ENCODE measurements around the gene FRMD4A.

FRMD4A gene

DNA sequence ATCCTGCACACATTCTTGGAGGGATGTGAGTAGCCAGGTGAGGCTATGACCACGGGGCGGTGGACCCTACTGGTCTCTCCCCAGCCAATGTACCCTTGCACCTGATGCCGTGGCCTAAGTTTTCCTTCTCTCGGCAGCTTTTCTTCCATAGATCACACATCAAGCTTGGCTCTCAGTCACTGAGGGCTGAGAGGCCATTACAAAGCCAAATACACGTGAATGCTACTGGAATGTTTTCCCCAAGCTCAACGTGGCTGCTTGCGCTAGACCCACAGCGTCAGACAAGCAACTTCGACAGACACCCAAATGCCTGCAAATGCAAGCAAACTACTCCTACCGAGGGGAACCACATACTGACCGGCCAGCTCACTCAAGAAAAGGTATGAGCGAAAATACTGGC lies 660.8 kb downstream of the FRMD4A start:
- no peaks in the 10 kb centered on the region for H3K36me3 Mint-ChIP-seq (ENCODE audit: low read depth)
- H3K27ac Mint-ChIP-seq, result no peak overlapping the region
- DNase-seq, result no peak
- H3K4me1 Mint-ChIP-seq (ENCODE audit: low read depth), result no peaks in the 10 kb centered on the region
- H3K27me3 Mint-ChIP-seq, result no peaks in the 10 kb centered on the region
- no peak overlapping the region for H3K4me3 Mint-ChIP-seq
- no peaks in the 10 kb centered on the region for H3K9me3 Mint-ChIP-seq

DNA sequence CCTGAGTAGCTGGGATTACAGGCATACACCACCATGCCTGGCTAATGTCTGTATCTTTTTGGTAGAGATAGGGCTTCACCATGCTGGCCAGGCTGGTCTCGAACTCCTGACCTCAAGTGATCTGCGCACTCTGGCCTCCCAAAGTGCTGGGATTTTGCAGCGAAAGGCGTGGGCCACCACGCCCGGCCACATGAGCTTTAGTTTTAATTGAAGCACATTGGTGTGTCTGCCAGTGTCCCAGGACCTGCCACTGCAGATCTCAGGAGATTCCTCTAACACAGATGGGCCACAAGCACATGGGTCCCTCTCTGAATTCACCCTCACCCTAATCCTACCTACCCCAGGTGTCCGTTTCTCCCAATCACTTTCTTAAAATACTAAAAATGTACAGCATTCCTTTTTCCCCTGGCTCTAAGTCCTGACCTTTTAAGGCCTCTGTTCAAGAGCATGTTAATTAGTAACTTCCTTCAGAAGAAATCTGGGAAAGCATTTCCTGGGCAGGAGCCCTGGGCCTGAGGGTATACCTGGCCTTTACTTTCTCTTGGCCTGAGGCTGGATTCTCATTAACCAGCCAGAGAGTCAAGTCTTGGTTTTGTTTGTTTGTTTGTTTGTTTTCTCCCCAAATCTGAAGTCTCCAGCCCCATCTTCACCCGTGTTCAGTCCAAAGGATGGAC lies 661.4 kb downstream of the FRMD4A start:
- Mint-ChIP-seq H3K36me3 (ENCODE audit: low read depth) (no peaks in the 10 kb centered on the region), H3K9me3 (no peaks in the 10 kb centered on the region), H3K27me3 (no peaks in the 10 kb centered on the region), H3K27ac (no peak overlapping the region), H3K4me3 (no peak overlapping the region), H3K4me1 (ENCODE audit: low read depth) (no peaks in the 10 kb centered on the region)
- no peak for DNase-seq

DNA sequence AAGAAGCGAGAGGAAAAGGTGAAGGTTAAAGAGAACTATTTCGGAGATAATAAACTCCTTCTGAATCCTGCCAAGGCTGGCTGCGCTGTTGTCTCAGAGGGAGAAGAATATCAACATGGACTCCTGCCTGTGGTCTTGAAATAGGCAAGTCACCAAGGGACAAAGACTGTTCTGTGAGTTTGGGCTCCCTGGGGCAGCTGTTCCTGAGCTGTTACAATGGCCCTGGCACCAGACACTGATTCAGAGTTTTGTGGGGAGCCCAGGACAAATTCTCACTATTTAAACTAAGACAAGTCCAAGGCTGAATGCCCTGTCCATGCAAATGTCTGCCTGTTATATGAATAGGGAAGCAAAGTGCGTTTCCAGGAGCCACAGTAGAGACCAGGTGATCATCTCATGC lies 662.6 kb downstream of the FRMD4A start:
- H3K36me3 Mint-ChIP-seq (ENCODE audit: low read depth), result no peaks in the 10 kb centered on the region
- no peaks in the 10 kb centered on the region for H3K4me1 Mint-ChIP-seq (ENCODE audit: low read depth)
- H3K9me3 Mint-ChIP-seq, result no peaks in the 10 kb centered on the region
- no peak for DNase-seq
- no peaks in the 10 kb centered on the region for H3K27me3 Mint-ChIP-seq
- no peak overlapping the region for H3K4me3 Mint-ChIP-seq
- no peak overlapping the region for H3K27ac Mint-ChIP-seq

DNA sequence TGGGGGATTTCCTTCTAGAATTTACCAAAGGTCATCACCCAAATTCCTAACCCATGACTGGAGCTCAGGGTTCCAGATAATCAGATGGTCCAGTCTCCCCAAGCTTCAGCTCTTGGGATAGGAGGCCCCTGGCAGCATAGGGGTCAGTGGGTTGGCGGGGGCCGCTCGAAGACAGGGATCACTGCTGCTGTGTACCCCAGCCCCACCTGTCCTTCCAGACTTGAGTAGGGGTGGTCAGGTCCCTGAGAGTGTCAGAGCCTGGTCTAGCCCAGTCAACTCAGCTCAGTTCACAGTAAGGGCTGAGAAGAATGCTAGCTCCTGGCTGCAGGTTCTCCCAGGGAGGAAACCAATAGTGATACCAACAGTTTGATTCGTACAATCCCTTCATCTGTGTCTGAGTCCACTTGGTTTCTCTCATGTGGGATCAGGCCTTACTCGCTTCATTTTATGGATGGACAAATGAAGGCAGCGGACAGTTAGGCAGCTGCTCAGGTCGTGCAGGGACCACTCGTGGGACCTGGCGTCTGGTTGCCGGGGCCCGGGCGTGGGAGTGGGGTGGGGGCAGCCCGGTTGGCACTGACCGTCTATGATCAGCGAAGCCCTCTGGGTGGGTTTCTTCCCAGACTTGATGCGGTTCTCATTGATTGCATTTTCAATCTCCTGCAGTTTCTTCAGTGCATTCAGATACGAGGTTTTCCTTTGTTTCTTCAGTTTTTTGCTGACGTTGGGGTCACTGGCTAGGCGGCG lies 665.0 kb downstream of the FRMD4A start:
- Mint-ChIP-seq H3K9me3 (no peaks in the 10 kb centered on the region), H3K36me3 (ENCODE audit: low read depth) (no peaks in the 10 kb centered on the region), H3K4me3 (no peak overlapping the region), H3K27ac (no peak overlapping the region), H3K4me1 (ENCODE audit: low read depth) (no peaks in the 10 kb centered on the region), H3K27me3 (no peaks in the 10 kb centered on the region)
- no peak for DNase-seq

DNA sequence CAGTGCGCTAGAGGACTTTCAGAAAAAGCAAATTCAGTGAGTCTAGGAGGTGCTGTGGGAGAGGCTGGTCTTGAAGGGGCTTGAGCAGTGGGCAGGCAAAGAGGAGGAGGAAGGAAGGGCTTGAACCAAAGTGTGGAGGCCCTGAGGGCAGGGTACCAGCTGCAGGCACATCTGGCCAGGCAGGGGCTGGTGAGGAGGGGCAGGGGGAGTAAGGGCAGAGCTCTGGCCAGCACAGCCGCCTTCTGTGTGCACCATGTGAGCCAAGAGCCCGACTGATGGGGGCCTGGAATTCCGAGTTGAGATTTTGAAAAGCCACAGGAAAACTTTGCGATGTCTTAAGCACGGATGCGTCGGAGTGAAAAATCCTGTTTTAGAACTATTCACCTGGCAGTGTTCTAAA lies 669.5 kb downstream of the FRMD4A start:
- H3K4me1 Mint-ChIP-seq (ENCODE audit: low read depth), result peaks cover 21% of the 10 kb centered on the region
- H3K9me3 Mint-ChIP-seq, result no peaks in the 10 kb centered on the region
- H3K4me3 Mint-ChIP-seq, result no peak overlapping the region
- no peaks in the 10 kb centered on the region for H3K27me3 Mint-ChIP-seq
- H3K27ac Mint-ChIP-seq, result no peak overlapping the region
- DNase-seq, result no peak
- H3K36me3 Mint-ChIP-seq (ENCODE audit: low read depth), result no peaks in the 10 kb centered on the region

DNA sequence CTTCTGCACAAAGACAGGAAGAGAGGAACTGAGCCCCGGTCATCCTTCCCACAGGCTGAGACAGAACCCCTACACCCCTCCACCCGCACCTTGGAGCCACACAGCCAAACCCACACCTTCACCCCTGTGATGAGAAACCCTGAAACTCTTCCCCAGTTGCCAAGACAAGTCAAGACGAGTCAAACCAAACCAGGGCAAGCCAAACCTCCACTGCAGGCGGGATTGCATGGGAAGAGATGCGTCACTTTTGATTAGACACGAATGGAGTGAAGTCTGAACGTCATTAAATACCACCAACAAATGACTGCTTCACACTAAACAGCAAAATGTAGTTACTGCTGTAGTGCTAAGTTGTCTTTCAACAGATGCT lies 670.2 kb downstream of the FRMD4A start:
- H3K9me3 Mint-ChIP-seq, result no peaks in the 10 kb centered on the region
- H3K36me3 Mint-ChIP-seq (ENCODE audit: low read depth), result no peaks in the 10 kb centered on the region
- H3K27ac Mint-ChIP-seq, result no peak overlapping the region
- H3K27me3 Mint-ChIP-seq, result no peaks in the 10 kb centered on the region
- no peak for DNase-seq
- H3K4me1 Mint-ChIP-seq (ENCODE audit: low read depth), result peaks cover 21% of the 10 kb centered on the region
- H3K4me3 Mint-ChIP-seq, result no peak overlapping the region

DNA sequence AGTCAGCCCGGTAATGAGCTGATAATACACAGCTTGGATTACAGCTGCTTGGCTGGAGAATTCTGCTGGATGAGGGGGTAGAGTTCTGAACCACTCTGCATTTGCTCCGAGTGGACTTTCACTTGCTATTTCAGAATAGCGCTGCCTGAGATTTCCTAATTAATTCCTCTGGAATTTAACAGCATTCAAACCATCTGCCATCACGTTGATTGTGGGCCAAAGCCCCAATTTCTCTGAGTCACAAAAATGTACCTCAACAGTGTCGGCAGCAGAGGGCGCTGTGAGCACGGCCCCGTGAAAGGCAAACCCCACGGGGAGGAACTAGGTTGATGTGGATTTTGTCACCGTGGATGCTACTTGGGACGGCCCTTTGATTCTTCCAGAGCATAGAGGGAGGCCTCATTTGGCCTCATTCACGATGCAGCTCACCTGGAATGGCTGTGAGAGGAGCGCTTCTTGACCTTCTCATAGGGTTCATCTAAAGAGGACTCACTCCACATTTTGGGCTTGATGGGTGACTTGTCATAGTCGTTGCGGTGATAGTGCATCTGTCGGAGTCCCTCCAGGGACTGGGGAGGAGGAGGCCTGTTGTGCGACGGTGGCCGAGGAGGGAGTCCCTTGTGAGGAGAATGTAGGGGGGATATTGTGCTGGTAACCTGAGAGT lies 670.7 kb downstream of the FRMD4A start:
- Mint-ChIP-seq H3K4me1 (ENCODE audit: low read depth) (peaks cover 21% of the 10 kb centered on the region), H3K36me3 (ENCODE audit: low read depth) (no peaks in the 10 kb centered on the region), H3K27ac (peak overlapping the region; percentile 54), H3K9me3 (no peaks in the 10 kb centered on the region), H3K27me3 (no peaks in the 10 kb centered on the region), H3K4me3 (no peak overlapping the region)
- DNase-seq, result peak; percentile 80

DNA sequence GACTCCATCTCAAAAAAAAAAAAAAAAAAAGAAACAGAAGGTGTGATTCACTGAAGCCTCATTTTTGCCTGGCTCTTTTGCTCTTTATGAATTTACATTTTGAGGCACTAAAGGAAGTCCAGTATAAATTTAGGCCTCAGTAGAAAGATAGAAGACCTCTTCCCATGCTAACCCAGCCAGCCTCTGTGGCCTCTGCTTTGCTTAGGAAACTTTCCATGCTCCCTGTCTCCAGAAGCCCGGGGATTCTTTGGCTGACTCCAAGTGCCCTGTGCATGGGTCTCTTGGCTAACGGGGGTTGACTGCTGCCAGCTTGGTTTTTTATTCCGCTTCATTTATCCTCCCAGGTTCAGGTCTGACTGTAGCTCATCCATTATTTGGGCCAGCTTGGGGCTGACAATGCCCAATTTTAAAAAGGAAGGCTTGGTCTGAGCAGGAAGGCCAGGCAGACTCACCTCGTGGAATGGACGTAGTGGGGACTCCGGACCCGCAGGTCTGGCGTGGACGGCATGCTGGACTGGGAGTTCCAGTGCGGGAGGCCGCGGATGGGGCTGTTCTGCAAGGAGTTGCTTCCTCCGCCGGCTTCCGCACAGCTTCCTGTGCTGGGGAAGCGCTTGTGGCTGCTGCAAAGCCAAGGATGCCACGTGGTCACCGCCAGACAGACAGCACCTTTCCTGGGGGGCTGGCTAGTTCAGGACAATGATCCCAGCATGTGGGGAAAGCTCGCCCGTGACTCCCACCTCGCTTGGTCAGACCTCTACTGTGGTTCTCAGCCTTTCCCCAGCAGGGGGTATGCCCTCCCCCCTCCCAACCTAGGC lies 671.6 kb downstream of the FRMD4A start:
- Mint-ChIP-seq H3K9me3 (no peaks in the 10 kb centered on the region), H3K4me3 (peak overlapping the region; percentile 58), H3K27me3 (no peaks in the 10 kb centered on the region), H3K4me1 (ENCODE audit: low read depth) (peaks cover 21% of the 10 kb centered on the region), H3K27ac (peak overlapping the region; percentile 55), H3K36me3 (ENCODE audit: low read depth) (no peaks in the 10 kb centered on the region)
- DNase-seq, result peak; percentile 54

DNA sequence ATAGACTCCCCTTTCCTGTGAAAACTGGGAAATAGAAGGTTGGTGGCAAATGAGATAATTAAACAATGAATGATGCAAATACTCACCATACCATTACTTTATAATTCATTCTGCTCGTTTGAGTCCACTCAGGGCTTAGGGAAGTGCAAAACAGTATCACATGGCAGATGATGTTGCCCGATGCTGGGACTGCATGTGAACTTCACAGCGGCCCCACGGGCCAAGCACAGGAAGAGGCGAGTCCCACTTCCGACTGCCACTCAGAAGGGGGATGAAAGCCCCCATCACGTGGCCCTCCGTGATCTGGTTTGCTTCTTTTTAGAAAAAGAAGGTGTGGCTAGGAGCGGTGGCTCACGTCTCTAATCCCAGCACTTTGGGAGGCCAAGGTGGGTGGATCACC lies 672.5 kb downstream of the FRMD4A start:
- Mint-ChIP-seq H3K9me3 (no peaks in the 10 kb centered on the region), H3K27me3 (no peaks in the 10 kb centered on the region), H3K4me3 (peak overlapping the region; percentile 58), H3K27ac (peak overlapping the region; percentile 38), H3K36me3 (ENCODE audit: low read depth) (no peaks in the 10 kb centered on the region), H3K4me1 (ENCODE audit: low read depth) (peaks cover 21% of the 10 kb centered on the region)
- no peak for DNase-seq

DNA sequence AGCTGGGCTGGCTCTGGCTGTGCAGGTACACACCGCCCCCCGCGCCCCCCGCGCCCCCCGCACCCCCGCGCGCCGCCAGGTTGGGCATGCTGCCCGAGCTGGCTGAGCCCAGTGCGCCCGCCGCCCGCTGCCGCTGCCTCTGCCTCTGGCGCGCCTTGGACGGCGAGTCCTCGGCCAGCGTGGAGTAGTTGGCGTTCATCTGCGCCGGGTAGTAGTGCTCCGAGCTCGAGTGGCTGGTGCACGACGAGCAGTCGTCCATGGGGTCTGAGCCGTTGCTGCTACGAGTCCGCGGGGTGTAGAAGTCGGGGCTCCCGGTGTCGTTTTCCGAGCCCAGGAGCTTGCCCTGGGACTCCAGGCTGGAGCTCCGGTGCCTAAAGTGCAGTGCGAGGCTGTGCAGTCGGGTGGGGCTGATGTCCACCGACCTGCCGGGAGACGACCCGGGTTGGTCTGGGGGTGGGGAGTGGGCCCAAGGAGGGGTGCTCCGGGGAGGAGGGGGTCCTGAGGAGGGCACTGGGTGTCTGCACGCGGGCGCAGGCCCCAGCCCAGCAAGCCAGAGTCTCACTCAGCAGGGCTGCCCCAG lies 673.5 kb downstream of the FRMD4A start:
- H3K36me3 Mint-ChIP-seq (ENCODE audit: low read depth), result peaks cover 5% of the 10 kb centered on the region
- DNase-seq, result no peak
- H3K27me3 Mint-ChIP-seq, result no peaks in the 10 kb centered on the region

DNA sequence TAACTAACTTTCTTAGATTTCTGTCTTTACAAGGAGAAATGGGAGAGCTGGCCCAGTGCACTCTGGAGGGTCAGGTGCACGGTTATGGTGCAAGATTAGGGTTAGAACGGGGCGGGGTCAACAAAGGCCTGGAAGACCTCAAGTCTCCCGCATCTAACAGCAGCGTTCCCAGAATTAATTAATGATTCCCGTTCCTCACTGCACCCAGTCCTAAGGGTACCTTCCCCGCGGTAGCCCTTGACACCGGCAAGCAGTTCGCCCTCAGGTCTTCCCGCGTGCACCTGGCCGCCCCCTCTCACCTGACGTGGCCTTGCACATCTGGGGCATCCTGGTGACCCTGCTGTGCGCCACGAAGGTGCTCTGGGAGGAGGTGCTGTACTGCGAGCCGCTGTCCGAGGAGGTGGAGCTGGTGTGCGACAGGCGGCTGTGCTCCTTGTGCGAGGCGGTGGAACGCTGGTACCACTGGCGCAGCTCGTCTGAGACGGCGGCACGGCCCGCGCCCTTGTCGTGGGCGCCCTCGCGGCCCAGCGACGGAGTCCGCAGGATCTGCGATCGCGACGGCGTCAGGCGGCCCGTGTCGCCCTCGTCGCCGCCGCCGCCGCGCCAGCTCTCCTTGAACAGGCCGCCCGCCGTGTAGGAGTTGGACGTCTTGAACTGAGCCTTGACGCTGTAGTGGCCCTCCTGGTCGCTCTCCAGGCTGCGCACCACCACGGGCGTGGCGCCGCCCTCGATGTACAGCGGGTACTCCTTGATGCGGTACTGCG lies 674.2 kb downstream of the FRMD4A start:
- H3K27me3 Mint-ChIP-seq, result no peaks in the 10 kb centered on the region
- no peaks in the 10 kb centered on the region for H3K9me3 Mint-ChIP-seq
- peaks cover 34% of the 10 kb centered on the region for H3K4me1 Mint-ChIP-seq (ENCODE audit: low read depth)
- peaks cover 5% of the 10 kb centered on the region for H3K36me3 Mint-ChIP-seq (ENCODE audit: low read depth)
- DNase-seq, result no peak
- no peak overlapping the region for H3K27ac Mint-ChIP-seq
- H3K4me3 Mint-ChIP-seq, result no peak overlapping the region

More for the DNA sequence above, 673.5 kb downstream of the FRMD4A start:
- H3K4me1 Mint-ChIP-seq (ENCODE audit: low read depth), result peaks cover 27% of the 10 kb centered on the region
- no peaks in the 10 kb centered on the region for H3K9me3 Mint-ChIP-seq
- no peak overlapping the region for H3K27ac Mint-ChIP-seq
- no peak overlapping the region for H3K4me3 Mint-ChIP-seq

DNA sequence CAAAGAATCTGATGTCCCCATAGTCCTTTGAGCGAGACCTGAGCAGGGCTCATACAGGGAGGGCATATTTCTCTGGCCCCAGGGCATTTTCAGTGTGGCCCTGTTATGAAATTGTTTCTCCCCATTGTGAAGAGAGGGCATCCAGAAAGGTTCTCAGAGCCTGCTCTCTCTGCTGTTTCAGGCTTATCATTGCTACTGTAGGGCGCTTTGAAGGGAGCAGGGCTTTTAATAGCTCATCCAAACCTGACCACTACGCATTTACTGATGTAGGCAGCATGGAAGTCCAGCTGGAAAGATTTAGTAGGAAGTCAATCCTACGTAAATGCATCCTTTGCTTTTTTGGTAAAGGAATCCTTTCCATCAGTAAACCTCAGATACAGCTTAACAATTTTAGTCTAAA lies 675.9 kb downstream of the FRMD4A start:
- Mint-ChIP-seq H3K36me3 (ENCODE audit: low read depth) (peaks cover 13% of the 10 kb centered on the region), H3K27ac (no peak overlapping the region), H3K9me3 (no peaks in the 10 kb centered on the region), H3K4me3 (no peak overlapping the region), H3K27me3 (no peaks in the 10 kb centered on the region), H3K4me1 (ENCODE audit: low read depth) (peaks cover 28% of the 10 kb centered on the region)
- no peak for DNase-seq

DNA sequence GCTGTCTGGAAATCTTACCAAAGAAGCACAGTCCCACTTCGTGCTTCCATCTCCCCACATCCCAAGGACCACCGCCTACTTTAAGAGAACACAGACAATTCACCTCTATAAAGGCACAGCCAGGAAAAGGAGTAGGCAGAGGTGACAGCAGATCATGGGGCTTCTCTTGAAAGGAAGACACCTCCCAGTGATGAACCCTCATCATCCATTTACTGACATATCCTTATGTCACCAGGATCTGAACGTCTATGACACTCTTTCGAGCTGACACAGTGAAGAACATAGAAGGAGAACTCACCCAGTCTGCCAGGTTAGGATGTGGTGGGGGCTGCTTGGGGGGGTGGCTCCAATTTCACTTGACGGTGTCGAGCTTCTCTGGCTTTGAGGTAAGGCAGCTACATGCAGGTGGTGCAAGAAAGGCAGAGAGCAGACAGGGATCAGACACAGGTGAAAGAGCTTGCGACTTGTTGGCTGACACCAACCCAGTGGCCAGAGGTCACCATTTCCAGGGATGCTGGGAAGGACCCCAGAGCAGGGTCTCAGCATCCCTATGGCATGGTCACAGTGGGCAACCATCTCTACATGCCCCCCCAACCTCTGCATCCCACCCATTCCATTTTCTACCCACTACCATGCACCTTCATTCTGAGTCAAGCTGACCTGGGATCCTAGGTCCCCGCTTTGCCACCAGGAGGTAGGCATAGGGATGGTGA lies 676.5 kb downstream of the FRMD4A start:
- H3K4me1 Mint-ChIP-seq (ENCODE audit: low read depth), result peaks cover 23% of the 10 kb centered on the region
- H3K36me3 Mint-ChIP-seq (ENCODE audit: low read depth), result peaks cover 19% of the 10 kb centered on the region
- DNase-seq, result no peak
- no peaks in the 10 kb centered on the region for H3K27me3 Mint-ChIP-seq
- H3K9me3 Mint-ChIP-seq, result no peaks in the 10 kb centered on the region
- no peak overlapping the region for H3K27ac Mint-ChIP-seq
- H3K4me3 Mint-ChIP-seq, result no peak overlapping the region

Measured in activated T-cell treated with anti-CD3 and anti-CD28 coated beads, Interleukin-2, amount 50 U/mL, for 24 hours (primary cell).